Medulla oblongata (tissue), 1 donor: Measurements from ENCODE around the gene TNNT2.

Experiments
- DNase-seq: peaks from one replicate; pipeline ENCODE4 v3.0.0-alpha.2; 2015; ENCODE audit errors: extremely low spot score

Gene TNNT2

DNA sequence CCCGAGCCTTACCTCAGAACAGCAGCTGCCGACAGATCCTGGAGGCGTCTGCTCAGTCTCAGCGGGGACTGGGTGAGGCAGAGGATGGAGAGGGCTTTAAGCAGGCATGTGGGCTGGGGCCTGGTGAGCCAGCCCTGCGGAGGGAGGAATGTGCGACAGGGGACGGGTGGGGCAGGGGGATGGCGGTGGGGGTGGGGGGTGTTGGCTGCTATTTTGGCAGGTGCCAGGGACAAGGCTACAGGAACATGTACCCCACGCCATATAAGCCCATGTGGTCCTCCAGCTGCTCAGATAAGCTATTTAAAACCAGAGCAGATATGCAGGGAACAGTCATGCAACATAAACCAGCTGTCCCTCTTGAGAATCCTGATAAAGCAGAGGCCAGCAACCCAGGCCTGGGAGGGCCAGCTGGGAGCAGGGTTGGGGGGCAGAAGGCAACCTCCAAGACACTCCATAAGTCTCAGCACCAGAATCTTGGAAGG lies at the start of gene TNNT2:
Gene TNNT2, minus strand, starts transcription at position 70 of the 482 bp plus-strand sequence. CDS start 4,426 bp downstream, outside the sequence.
- no peak for DNase-seq

DNA sequence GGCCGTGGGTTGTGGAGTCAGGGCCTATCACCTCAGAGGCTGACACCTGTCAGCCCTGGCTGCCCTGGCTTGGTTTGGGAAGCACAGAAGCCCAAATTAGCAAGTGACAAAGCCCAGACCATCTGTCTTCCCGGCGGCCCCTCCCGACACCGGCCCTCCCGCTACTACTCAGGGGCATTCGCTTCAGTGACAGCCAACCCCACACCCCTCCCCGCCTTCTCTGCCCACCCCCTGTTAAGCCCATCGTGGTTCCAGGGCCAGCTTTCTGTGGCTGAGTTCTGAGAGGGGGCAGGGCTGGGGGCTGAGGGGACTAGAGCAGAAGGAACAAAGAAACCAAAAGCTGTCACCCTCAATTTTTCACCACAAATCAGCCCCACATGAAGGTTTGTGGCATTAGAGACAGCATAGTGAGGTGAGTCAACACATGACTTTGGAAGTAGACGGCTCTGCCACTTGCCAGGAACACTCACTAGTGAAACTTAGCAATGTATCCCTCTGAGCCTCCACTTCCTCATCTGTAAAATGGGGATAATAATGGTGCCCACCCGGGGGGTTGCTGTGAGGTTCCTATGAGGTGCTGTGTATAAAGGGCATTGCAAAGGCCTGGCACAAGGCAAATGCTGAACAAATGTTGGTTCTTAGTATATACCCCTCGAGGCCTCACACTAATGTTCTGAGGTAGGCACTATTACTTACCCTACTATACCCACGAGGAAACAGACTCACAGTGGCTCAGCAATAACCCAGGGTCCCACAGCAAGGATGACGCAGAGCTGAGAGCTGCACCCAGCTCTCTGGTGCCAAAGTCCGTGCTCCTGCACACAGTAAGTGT lies 49.2 kb upstream of the TNNT2 start:
- no peak for DNase-seq

DNA sequence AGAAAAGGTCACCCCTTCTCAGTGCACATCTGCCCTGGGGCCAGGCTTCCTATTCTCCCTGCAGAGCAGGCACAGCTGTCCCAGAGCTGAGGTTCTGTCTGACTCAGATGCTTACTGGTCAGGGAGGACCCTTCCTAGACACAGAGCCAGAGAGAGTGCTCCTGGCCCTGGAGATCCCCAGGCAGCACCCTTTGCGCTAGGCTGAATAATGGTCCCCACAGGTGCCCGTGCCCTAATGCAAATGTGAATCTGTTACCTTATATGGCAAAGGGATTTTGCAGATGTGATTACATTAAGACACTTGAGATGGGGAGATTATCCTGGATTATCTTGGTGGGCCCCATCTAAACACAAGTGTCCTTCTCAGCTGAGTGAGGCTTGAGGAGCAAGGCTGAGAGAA lies 46.7 kb upstream of the TNNT2 start:
- no peak for DNase-seq

- no peak for DNase-seq
Observed at GRCh38 chr1:201423655-201424054, 46.2 kb upstream of the TNNT2 start.

DNA sequence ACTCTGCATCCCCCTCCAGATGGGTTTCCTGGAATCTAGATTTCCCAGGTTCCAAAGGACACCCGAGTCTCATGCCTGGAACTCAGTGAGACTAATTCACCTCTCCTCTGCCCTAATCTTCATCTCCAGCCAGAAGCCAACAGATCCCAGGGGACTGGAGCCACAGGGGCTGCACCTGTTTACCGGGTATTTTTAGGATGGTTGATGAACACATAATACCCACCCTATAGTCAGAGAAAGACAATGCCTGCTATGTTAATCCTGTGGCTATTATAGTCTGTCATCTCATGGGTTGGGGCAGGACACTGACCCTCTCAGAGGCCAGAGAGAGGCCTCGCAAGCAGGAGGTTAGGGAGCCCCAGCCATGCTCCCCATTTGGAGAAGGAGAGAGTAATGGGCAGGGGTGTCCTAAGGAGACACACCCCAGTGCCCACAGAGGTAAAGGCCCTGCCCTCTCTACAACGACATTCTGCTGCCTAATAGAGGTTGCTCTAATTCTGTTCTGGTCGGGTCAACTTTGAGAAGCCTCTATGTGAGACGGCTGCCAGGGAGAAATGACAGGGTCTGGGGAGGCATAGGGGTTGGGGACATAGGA lies 45.1 kb upstream of the TNNT2 start:
- no peak for DNase-seq

- no peak for DNase-seq
Observed at GRCh38 chr1:201422026-201422425, 44.5 kb upstream of the TNNT2 start.

GRCh38 chr1:201421041-201421440 lies 43.6 kb upstream of the TNNT2 start:
- no peak for DNase-seq

GRCh38 chr1:201420608-201421002 lies 43.1 kb upstream of the TNNT2 start:
- no peak for DNase-seq

DNA sequence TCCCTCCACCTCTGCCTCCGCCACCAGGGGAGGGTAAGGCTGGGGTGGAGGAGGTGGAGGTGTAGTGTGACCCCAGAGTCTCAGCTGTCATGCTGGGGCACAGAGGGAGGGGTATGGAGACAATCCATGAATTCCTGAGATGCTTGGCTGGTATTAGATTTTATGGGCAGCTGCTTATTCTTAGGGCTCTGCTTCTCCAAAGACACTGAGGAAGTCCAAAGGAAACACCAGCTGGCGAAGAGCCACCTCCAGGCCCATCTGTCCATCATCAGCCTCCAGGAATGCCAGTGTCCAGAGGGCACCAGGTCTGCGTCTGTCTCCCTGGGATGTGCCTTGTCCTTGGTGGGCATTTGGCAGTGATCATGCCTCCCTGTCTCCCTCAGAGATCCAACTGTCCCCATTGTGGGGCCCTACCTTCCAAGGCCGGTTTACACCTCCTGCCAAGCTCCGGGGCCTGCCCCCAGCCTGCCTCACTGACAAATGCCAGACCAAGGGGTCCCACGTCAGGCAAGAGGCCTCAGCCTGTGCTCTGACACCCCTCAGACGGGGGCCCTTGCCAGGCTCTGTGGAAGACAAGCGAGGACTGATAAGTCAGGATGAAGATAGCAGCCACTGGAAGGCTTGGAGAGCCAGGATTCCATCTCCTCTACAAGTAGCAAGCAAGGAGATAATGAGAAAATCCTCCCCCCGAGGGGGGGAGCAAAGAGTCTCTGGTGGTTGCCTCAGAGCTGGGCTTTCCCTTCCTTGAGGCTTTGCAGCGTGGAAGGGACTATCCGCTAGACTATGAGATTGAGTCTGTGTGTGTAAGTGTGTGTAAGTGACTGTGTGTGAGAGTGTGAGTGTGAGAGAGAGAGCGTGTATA lies 42.5 kb upstream of the TNNT2 start:
- DNase-seq, result no peak

DNA sequence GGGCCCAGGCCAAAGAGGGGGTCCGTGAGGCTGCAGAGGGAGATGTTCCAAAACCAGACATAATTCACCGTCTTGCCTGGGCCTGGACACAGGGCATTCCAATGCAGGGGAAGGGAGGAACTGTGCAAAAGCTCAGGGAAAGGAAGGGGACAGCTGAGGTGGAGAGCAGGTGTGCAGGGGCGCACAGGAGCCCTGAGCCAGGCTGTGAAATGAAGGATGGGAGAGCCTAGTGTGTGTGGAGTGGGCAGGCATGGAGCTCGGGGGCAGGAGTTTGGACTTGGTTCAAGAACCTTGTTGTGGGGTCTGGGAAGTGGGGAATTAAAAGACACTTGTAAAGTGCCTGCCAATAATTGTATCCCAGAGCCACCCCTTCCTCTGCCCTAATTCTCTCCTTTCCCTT lies 41.8 kb upstream of the TNNT2 start:
- DNase-seq, result no peak

DNA sequence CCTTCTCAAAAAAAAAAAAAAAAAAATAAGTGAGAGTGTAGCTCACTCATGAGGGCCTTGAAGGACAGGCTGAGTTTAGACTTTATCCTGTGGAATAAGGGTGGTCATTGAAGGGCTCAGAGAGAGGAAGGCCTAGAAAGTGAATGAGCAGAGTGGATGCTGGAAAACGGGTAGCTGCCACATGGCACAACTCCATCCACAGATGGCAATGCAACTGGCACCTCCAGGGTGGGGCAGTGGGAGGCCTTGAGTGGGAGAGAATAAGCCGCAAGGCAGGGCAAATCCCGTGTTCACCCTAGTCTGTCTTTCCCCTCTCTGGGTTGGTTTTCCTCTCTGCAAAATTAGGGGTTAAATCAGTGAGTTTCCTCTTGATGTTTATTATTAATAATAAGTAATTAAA lies 41.0 kb upstream of the TNNT2 start:
- DNase-seq, result no peak

GRCh38 chr1:201414051-201414738 lies 36.7 kb upstream of the TNNT2 start:
- no peak for DNase-seq

- DNase-seq, result no peak
Observed at GRCh38 chr1:201411292-201411691, 33.8 kb upstream of the TNNT2 start.

- DNase-seq, result no peak
Observed at GRCh38 chr1:201409440-201409839, 32.0 kb upstream of the TNNT2 start.

DNA sequence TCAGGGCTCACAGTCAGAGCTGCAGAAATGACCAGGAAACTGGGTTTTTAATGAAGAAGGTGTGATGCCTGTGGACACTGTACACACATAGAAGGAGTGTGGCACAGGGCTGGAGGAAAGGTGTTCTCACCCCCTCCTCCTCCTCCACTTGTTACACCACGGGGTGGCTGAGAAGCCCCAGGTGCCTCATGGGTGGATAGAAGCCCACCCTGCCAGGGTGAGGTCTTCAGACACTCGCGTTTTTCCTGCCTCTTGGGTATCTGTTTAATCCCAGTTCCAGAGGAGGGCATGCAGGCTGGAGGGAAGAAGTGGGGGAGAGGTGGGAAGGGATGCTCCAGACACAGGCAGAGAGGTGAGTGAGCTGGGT lies 31.3 kb upstream of the TNNT2 start:
- DNase-seq, result no peak

DNA sequence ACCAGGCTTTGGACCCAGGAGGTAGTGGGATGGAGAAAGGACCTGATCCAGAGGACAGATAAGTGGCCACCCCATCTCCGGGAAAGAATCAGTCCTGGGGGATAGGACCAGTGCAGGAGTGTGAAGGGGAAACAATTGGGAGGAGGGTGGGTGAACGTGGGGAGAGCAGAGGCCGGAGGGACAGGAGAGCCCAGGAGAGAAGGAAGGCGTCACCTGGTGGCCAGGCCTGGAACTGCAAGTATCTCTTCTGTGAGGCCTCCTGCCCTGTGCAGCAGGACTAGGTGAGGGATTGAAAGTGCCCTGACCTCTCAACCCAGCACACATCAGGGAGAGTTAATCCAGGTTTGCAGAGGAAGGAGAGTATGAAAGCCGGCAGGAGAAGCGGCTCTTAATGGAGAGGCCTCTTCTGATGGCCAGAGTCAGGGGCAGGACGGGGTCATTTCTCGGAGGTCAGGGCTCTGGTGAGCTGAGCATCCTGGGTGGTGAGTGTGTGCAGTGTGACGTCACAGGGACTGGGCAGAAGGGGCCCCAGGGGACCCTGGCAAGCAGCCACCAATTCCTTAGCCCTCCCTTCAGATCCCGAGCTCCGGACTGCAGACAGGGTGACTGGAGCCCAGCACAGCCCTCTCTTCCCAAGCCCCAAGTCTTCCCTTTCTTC lies 30.8 kb upstream of the TNNT2 start:
- peak; percentile 73 for DNase-seq

GRCh38 chr1:201406831-201407406 lies 29.4 kb upstream of the TNNT2 start:
- no peak for DNase-seq

GRCh38 chr1:201405484-201405831 lies 28.0 kb upstream of the TNNT2 start:
- no peak for DNase-seq

- DNase-seq, result no peak
Observed at GRCh38 chr1:201404722-201405483, 27.4 kb upstream of the TNNT2 start.

DNA sequence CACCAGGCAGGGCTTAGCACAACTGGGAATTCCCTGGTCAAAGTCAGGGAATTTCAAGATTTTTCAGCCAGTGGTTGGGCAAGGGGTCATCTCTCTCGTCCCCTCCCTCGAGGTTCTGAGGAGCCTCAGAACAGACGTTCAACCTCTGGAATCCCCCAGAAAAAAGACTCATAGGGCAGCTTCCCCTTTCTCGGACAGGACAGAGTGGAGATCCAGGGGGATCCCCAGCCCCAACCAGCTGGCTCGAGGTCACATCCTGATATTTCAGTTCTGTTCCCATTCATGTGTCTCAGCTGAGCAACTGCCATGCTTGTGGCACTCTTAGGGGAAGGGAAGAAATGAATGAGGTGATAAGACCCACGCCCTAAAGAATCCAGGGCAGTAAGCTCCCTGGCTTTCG lies 26.6 kb upstream of the TNNT2 start:
- no peak for DNase-seq
